Activated CD4-positive, alpha-beta T cell treated with anti-CD3 and anti-CD28 coated beads, Interleukin-2, Interleukin-6, amounts not matched to agents 100 ng/mL and 50 ng/mL, durations not matched to agents 16 hours and 8 hours (primary cell): ENCODE results near the gene MMP14.
"Not testable (repeated sequence)": the region's sequence is repeated elsewhere in the genome, so short reads cannot be mapped to it uniquely, and the experiment has no call there.

Experiments
- DNase-seq: peaks from one replicate; pipeline ENCODE4 v3.0.0-alpha.2; 2020

MMP14 gene

GRCh38 chr14:22836301-22837113 lies at the start of gene MMP14:
MMP14 (plus strand) TSS chr14:22836585; CDS start chr14:22836818, 233 bp downstream.
- no peak for DNase-seq

DNA sequence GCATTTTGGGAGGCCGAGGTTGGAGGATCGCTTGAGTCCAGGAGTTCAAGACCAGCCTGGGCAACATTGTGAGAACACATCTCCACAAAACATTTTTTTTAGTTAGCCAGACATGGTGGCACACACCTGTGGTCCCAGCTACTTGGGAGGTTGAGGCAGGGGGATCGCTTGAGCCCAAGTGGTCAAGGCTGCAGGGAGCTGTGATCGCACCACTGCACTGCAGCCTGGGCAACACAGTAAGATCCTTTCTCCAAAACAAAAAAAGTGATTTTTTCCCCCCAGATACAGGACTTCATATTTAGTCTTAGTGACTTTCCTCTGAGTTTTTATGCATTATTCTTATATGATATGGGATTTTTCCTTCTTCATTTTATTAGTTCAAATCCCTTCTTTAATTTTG lies 49.7 kb upstream of the MMP14 start:
- DNase-seq, result no peak

- no peak for DNase-seq
These were observed 45.1 kb upstream of the MMP14 start for GRCh38 chr14:22791301-22791700.

DNA sequence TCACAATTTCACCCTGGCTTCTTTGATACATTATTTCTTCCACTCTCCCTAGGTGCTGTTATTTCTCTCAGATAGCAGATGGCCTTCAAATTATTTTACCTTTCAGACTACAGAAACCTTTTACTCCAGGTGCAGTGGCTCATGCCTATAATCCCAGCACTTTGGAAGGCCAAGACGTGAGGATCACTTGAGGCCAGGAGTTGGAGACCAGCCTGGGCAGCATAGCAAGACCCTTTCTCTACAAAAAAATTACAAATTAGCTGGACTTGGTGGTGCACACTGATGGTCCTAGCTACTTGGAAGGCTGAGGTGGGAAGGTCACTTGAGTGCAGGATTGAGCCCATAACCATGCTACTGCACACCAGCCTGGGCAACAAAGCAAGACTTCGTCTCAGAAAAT lies 44.2 kb upstream of the MMP14 start:
- no peak for DNase-seq

- not testable (repeated sequence) for DNase-seq
These were observed 42.8 kb upstream of the MMP14 start for GRCh38 chr14:22793550-22793949.

DNA sequence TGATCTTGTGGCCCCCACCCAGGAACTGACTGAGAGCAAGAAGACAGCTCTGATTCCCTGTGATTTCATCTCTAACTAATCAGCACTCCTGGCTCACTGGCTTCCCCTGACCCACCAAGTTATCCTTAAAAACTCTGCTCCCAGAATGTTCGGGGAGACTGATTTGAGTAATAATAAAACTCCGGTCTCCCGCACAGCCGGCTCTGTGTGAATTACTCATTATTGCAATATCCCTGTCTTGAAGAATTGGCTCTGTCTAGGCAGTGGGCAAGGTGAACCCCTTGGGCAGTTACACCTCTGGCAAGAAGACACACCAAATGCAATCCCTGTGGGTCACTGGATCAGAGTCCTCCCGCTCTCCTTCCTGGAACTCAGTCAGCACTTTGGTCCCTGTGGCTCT lies 42.4 kb upstream of the MMP14 start:
- no peak for DNase-seq

- no peak for DNase-seq
These were observed 41.8 kb upstream of the MMP14 start for GRCh38 chr14:22794551-22794951.

DNA sequence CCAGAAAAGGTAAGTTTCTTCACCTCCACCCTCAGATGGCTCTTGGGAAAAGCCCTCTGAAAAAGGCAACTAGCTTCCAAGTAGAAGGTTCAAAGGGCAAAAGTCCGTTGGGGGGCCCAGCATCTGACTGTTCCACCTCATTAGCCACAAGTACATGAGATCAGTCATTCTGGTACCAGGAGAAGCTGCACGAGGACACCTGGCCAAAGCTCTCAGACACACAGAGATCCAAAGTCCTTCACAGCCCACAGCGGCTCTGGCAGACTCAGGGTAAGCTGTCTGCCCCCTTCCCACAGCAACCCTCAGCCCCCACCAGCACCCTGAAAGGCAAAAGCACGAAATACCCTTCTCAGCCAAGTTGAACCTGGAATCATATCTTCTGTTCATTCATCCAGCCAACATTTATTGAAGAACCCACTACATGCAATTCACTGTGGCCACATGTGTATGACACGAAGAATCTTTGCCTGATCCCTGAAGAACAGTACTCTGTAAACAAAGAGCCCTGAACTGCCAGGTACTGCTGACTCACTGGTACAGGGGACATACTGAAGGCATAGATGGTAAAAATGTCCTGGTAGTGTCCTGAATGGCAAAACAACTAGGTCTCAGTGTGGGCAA lies 40.2 kb upstream of the MMP14 start:
- DNase-seq, result no peak

- no peak for DNase-seq
These were observed 39.1 kb upstream of the MMP14 start for GRCh38 chr14:22797017-22797917.

DNA sequence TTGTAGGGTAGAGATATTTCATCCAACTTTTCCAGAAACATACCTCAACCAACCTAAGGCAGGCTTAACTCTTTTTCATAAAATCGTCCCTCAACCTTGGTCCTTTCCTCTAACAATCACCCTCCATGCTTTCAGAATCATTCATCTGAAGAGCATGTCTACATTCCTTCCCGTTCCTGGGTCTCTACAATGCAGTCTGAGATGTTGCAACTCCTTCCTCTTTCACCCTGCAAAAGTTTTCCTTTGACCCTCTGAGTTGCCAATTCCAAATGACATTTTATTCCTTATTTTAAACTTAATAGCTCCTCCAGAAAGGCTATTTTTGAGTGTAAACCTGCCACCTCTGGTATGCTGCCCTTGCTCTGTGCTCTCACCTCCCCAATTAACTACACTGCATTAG lies 37.9 kb upstream of the MMP14 start:
- no peak for DNase-seq

- no peak for DNase-seq
These were observed 36.0 kb upstream of the MMP14 start for GRCh38 chr14:22800346-22800745.

DNA sequence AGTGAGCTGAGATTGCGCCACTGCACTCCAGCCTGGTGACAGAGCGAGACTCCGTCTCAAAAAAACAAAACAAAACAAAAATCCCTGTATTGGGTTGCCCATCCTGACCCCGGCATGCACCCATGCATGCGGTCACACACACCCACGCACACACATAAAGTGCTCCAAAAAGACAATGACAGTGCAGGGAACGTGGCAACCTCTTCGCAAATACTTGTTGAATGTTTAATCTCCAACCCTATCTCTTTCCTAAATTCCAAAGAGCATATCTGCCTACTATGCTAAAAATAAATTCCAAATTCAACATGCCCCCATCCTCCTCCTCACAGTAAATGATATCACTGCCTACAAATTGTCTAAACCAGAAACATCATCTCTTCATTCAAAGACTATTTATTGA lies 34.7 kb upstream of the MMP14 start:
- DNase-seq, result no peak

DNA sequence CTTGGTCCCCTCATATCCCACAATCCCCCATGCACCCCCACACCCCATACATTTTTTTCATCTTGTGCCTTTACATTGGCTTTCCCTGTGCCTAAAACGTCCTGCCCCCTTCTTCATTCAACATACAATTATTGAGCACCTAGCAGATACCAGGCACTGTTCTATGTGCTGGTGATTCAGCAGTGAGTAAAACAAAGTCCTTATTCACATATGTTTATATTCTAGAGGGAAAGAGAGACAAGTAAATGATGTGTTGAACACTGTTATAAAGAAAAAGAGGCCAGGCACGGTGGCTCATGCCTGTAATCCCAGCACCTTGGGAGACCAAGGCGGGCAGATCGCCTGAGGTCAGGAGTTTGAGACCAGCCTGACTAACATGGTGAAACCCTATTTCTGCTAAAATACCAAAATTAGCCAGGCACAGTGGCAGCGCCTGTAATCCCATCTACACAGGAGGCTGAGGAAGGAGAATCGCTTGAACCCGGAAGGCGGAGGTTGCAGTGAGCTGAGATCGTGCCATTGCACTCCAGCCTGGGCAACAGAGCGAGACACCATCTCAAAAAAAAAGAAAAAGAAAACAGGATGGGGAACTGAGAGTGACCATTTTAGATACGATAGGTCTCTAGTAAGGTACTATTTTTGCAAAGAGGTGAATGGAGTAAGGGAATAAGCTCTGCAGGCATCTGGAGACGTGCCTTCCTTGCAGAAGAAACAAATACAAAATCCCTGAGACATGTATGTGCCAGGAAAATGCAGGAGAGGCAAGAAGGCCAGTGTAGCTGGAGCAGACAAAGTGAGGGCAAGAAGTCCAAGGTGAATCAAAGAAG lies 33.3 kb upstream of the MMP14 start:
- no peak for DNase-seq

DNA sequence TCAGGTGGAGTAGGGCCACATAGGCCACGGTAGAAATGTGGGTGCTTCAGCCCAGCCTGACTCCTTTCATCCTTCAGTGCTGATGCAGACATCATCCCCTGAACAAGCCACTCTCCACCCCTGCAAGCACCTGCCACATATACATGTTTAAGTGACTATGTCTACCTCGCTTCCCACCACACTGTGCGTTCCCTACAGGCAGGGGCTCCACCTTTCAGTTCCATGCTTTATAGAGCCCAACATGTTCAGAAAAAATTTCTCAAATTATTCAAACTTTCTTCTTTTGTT lies 32.8 kb upstream of the MMP14 start:
- no peak for DNase-seq

DNA sequence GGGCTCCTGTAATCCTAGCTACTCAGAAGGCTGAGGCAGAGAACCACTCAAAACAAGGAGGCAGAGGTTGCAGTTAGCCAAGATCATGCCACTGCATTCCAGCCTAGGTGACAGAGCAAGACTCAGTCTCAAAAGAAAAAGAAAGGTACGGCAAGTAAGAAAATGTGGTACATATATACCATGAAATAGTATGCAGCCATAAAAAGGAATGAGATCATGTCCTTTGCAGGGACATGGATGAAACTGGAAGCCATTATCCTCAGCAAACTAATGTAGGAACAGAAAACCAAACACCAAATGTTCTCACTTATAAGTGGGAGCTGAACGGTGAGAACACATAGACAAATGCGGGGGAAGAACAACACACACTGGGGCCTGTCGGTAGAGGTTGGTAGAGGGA lies 31.1 kb upstream of the MMP14 start:
- not testable (repeated sequence) for DNase-seq

DNA sequence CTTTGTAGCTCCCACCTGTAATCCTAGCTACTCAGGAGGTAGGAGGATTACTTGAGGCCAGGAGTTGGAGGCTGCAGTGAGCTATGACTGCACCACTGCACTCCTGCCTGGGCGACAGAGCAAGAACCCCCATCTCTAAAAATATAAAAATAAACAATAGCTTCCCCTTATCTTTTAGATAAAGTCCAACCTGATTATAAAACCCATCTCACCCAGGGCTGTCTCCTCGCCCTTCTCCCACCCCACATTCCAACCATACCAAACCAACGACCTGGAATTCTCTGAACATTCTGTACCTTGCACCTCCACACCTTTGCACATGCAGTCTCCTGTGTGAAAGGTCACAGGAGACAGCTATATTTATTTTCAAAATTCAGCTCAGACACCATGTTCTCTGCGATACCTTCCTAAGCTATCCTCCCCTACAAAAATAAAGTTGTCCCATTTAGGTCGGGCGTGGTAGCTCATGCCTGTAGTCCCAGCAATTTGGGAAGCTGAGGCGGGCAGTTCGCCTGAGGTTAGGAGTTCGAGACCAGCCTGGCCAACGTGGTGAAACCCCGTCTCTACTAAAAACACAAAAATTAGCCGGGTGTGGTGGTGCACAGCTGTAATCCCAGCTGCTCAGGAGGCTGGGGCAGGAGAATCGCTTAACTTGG lies 28.8 kb upstream of the MMP14 start:
- DNase-seq, result no peak

GRCh38 chr14:22808388-22809209 lies 27.8 kb upstream of the MMP14 start:
- DNase-seq, result no peak

GRCh38 chr14:22811722-22812121 lies 24.7 kb upstream of the MMP14 start:
- DNase-seq, result no peak

- DNase-seq, result no peak
These were observed 23.6 kb upstream of the MMP14 start for GRCh38 chr14:22812744-22813143.

DNA sequence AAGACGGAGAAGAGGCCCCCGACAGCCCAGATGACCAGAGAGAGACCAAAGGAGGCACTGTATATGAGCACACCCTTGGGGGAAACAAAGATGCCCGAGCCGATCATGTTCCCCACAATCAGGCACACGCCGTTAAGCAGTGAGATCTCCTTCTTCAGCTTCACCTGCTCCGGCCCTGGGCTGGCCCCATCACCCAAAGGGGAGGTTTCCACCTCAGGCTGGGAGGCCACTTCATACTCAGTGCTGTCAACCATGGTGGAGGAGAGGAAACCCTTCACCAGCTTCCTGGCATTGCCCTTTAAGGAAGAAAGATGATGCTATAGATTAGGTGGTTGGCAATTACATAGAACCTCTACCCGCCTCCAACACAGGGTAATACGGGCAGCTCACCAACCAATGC lies 23.2 kb upstream of the MMP14 start:
- DNase-seq, result no peak

GRCh38 chr14:22814373-22814772 lies 22.0 kb upstream of the MMP14 start:
- DNase-seq, result no peak
